ENCODE measurements around the gene KRT40.

KRT40 gene

GRCh38 chr17:40950176-40950575, 34.0 kb downstream of the KRT40 start:
- DNase-seq: no peak

GRCh38 chr17:40949418-40949817, 34.7 kb downstream of the KRT40 start:
- DNase-seq: no peak

GRCh38 chr17:40947929-40948328, 36.2 kb downstream of the KRT40 start:
- DNase-seq: no peak

- DNase-seq: no peak
These were observed 38.7 kb downstream of the KRT40 start for GRCh38 chr17:40945414-40945813.

- no peak for DNase-seq
These were observed 39.6 kb downstream of the KRT40 start for GRCh38 chr17:40944531-40944930.

- DNase-seq: no peak
These were observed 41.6 kb downstream of the KRT40 start for GRCh38 chr17:40942553-40942952.

- no peak for DNase-seq
These were observed 43.9 kb downstream of the KRT40 start for GRCh38 chr17:40940266-40940665.

GRCh38 chr17:40938981-40939380, 45.1 kb downstream of the KRT40 start:
- no peak for DNase-seq

GRCh38 chr17:40937384-40937819, 46.7 kb downstream of the KRT40 start, which contains the start of gene KRT23:
Gene KRT23, minus strand, starts transcription at chr17:40937646. Its CDS starts 1,043 bp downstream, at chr17:40936603.
- no peak for DNase-seq

GRCh38 chr17:40936976-40937375, 47.1 kb downstream of the KRT40 start:
- no peak for DNase-seq

- no peak for DNase-seq
These were observed 47.6 kb downstream of the KRT40 start for GRCh38 chr17:40936437-40936971.

- no peak for DNase-seq
These were observed 48.5 kb downstream of the KRT40 start for GRCh38 chr17:40935624-40936023.

- no peak for DNase-seq
These were observed 51.5 kb downstream of the KRT40 start for GRCh38 chr17:40932608-40933007.

GRCh38 chr17:40931311-40931710, 52.8 kb downstream of the KRT40 start:
- DNase-seq: no peak

Measured in stimulated activated naive CD4-positive, alpha-beta T cell (primary cell).